PC-9 (cell line): ENCODE data around the gene SH3RF3.

Source experiments
- EZH2 ChIP-seq: fragments of 200-600 bp; sonication (generic); IDR thresholded peaks from 2 replicates; pipeline ENCODE4 v1.8.0; 2017; ENCODE audit warnings: antibody characterized with exemption, low read depth
- TF ChIP-seq, protein P1 (sequence below): fragments of 200-600 bp; sonication (generic); conservative IDR thresholded peaks from 2 replicates; pipeline ENCODE4 v1.6.1; 2017; ENCODE audit warnings: mixed run types, antibody characterized with exemption, mild to moderate bottlenecking, moderate library complexity

DNA sequence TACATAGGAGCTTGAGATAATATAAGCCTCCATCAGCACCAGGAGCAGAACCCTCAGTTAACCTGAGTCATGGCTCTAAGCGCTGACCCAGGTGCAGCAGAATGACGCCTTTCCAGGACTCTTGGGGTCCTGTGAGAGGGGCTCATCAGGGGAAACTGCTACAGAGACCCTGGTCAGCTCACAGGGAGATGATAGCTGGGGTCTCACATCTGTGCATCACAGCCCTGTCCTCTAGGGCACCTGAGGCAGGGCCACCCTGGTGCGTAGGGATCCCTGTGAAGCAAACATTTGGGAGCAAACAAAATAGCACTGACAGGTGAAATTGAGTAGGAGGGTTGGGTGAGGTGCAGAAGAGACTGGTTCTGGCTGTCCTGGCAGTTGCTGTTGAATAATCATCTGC lies 219.2 kb downstream of the SH3RF3 start:
- TF ChIP-seq, protein P1, sequence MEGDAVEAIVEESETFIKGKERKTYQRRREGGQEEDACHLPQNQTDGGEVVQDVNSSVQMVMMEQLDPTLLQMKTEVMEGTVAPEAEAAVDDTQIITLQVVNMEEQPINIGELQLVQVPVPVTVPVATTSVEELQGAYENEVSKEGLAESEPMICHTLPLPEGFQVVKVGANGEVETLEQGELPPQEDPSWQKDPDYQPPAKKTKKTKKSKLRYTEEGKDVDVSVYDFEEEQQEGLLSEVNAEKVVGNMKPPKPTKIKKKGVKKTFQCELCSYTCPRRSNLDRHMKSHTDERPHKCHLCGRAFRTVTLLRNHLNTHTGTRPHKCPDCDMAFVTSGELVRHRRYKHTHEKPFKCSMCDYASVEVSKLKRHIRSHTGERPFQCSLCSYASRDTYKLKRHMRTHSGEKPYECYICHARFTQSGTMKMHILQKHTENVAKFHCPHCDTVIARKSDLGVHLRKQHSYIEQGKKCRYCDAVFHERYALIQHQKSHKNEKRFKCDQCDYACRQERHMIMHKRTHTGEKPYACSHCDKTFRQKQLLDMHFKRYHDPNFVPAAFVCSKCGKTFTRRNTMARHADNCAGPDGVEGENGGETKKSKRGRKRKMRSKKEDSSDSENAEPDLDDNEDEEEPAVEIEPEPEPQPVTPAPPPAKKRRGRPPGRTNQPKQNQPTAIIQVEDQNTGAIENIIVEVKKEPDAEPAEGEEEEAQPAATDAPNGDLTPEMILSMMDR: no peak
- TF ChIP-seq EZH2: no peak
